HL-60 (cell line): ENCODE results near the gene RNGTT.
"Not testable (repeated sequence)": the region's sequence is repeated elsewhere in the genome, so short reads cannot be mapped to it uniquely, and the experiment has no call there.

Source experiments
- DNase-seq, 2 experiments: peaks; one replicate each; pipeline ENCODE4 v3.0.0-alpha.2; 2010 to 2020; ENCODE audit warnings: low read depth in 1 of 2, low spot score in 1 of 2
- H3K27ac ChIP-seq: fragments of 250-450 bp; sonication (Bioruptor Pico); replicated peaks from 2 replicates; pipeline ENCODE4 v1.5.1; 2020; ENCODE audit warnings: mild to moderate bottlenecking, moderate library complexity
- H3K27me3 ChIP-seq: fragments of 250-450 bp; sonication (Bioruptor Pico); 2 replicates; pipeline ENCODE4 v1.5.1; 2021; ENCODE audit warnings: mild to moderate bottlenecking, moderate library complexity; ENCODE audit not compliant: insufficient read depth, poor library complexity, severe bottlenecking
- H3K4me3 ChIP-seq: replicated peaks from 2 replicates; pipeline ENCODE4 v1.5.1; 2011; ENCODE audit warnings: mild to moderate bottlenecking, control low read depth, low read length; ENCODE audit not compliant: insufficient read depth
- GABPA ChIP-seq: IDR thresholded peaks from 2 replicates; pipeline ENCODE4 v1.6.1; 2012; ENCODE audit warnings: low read depth
- POLR2AphosphoS5 ChIP-seq: IDR thresholded peaks from 2 replicates; pipeline ENCODE4 v1.6.1; 2012; ENCODE audit warnings: low read depth
- SPI1 ChIP-seq: IDR thresholded peaks from 2 replicates; pipeline ENCODE4 v1.6.1; 2012; ENCODE audit warnings: low read depth, mild to moderate bottlenecking, borderline replicate concordance
- TF ChIP-seq, protein P1 (sequence below): IDR thresholded peaks from one replicate; pipeline ENCODE4 v1.5.1; 2011; ENCODE audit warnings: low read length, control low read depth, inconsistent platforms; ENCODE audit not compliant: insufficient read depth
- TF ChIP-seq, protein P2 (sequence below): IDR thresholded peaks from 2 replicates; pipeline ENCODE4 v1.6.1; 2012; ENCODE audit warnings: low read depth; ENCODE audit not compliant: insufficient replicate concordance

Gene RNGTT

DNA sequence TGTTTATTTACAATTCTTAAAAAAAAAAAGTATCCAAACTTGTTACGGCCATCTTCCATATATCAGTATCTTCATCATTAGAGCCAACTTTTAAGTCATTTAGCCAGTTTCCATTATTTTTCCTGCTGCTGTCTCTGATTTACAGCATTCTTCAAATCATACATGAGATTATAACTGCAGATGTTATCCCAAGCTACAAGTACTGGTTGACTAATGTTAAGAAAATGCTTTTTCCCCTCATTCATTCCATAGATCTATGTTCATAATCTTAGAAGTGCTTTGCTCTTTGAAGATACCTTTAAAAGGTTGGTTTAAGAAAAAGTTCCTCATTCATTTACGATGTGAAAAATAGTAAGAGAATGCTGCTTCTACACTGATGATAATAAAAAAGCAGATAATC, 158.7 kb downstream of the RNGTT start:
- Histone ChIP-seq H3K27me3 (no peaks in the 10 kb centered on the region), H3K27ac (no peak overlapping the region), H3K4me3 (no peak overlapping the region)
- DNase-seq, result no peak
- TF ChIP-seq POLR2AphosphoS5 (no peak), GABPA (no peak), SPI1 (no peak)
- TF ChIP-seq, protein P1, sequence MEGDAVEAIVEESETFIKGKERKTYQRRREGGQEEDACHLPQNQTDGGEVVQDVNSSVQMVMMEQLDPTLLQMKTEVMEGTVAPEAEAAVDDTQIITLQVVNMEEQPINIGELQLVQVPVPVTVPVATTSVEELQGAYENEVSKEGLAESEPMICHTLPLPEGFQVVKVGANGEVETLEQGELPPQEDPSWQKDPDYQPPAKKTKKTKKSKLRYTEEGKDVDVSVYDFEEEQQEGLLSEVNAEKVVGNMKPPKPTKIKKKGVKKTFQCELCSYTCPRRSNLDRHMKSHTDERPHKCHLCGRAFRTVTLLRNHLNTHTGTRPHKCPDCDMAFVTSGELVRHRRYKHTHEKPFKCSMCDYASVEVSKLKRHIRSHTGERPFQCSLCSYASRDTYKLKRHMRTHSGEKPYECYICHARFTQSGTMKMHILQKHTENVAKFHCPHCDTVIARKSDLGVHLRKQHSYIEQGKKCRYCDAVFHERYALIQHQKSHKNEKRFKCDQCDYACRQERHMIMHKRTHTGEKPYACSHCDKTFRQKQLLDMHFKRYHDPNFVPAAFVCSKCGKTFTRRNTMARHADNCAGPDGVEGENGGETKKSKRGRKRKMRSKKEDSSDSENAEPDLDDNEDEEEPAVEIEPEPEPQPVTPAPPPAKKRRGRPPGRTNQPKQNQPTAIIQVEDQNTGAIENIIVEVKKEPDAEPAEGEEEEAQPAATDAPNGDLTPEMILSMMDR, result no peak
- TF ChIP-seq, protein P2, sequence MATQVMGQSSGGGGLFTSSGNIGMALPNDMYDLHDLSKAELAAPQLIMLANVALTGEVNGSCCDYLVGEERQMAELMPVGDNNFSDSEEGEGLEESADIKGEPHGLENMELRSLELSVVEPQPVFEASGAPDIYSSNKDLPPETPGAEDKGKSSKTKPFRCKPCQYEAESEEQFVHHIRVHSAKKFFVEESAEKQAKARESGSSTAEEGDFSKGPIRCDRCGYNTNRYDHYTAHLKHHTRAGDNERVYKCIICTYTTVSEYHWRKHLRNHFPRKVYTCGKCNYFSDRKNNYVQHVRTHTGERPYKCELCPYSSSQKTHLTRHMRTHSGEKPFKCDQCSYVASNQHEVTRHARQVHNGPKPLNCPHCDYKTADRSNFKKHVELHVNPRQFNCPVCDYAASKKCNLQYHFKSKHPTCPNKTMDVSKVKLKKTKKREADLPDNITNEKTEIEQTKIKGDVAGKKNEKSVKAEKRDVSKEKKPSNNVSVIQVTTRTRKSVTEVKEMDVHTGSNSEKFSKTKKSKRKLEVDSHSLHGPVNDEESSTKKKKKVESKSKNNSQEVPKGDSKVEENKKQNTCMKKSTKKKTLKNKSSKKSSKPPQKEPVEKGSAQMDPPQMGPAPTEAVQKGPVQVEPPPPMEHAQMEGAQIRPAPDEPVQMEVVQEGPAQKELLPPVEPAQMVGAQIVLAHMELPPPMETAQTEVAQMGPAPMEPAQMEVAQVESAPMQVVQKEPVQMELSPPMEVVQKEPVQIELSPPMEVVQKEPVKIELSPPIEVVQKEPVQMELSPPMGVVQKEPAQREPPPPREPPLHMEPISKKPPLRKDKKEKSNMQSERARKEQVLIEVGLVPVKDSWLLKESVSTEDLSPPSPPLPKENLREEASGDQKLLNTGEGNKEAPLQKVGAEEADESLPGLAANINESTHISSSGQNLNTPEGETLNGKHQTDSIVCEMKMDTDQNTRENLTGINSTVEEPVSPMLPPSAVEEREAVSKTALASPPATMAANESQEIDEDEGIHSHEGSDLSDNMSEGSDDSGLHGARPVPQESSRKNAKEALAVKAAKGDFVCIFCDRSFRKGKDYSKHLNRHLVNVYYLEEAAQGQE, result no peak

DNA sequence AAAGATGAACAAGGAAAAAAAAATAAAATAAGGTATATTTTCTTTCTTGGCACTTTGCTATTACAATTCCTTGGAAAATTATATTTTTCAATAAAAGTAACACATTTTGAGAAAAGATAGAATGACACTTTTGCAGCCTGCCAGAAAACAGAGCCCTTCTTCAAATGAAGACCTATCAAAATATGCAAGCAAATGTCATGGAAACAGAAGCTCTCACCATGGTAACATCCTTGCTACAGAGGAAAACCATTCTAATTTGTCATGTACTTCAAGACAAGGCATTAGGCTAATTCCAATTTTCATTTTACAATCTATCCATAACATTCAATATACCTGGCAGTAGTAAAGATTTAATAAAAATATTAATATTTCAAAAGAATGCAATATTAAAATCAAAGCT, 177.9 kb downstream of the RNGTT start:
- no peak for DNase-seq
- Histone ChIP-seq H3K27me3 (no peaks in the 10 kb centered on the region), H3K4me3 (no peak overlapping the region), H3K27ac (no peak overlapping the region)
- TF ChIP-seq POLR2AphosphoS5, result no peak
- TF ChIP-seq, protein P1, result no peak

DNA sequence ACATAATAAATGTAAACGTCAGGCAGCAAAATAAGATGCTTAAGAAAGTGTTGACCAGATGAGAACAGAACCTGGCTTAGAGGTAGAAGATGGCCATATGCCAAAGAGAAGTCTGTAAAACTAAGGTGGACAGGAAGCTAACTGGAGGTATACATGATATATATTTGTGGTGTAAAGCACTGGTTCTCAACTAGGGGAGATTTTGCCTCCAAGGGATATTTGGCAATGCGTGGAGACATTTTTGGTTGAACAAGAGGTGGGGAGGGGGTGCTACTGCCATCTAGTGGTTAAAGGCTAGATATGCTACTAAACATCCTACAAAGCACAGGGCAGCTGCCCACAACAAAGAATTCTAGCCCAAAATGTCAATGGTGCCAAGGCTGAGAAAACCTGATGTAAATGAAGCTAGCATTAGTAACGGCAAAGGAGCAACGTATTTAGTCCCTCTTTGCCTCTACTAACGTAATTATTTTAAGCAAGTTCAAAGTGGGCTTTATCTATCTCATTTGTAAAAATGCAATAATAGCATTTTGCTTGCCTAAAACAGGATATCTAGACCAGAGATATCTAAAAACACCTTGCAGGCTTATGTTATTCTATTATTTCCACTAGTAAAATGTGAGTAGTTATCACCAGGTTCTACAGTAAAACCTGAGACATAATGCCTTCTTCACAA, 182.6 kb downstream of the RNGTT start:
- no peaks in the 10 kb centered on the region for H3K27me3 ChIP-seq
- H3K4me3 ChIP-seq, result no peak overlapping the region
- TF ChIP-seq SPI1, result no peak
- TF ChIP-seq, protein P1, result peak; percentile 59
- no peak overlapping the region for H3K27ac ChIP-seq
- DNase-seq, result peak; percentile 42 to 70

DNA sequence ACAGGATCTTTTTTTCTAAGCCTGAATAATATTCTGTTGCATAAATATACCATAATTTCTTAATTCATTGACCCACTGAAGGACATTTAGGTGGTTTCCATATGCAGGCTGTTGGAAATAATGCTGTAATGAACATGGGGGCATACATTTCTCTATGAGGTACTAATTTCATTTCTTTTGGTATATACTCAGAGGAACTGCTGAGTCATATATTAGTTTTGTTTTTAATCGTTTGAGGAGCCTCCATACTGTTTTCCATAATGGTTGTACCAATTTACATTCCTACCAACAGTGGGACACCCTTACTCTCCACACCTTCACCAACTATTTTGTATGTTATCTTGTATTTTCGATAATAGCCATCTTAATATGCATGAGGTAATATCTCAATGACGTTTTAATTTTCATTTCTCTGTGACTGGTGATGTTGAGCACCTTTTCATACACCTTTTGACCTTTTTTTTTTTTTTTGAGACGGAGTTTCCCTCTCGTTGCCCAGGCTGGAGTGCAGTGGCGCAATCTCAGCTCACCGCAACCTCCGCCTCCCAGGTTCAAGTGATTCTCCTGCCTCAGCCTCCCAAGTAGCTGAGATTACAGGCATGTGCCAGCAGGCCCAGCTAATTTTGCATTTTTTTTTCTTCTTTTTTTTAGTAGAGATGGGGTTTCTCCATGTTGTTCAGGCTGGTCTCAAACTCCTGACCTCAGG, 187.4 kb downstream of the RNGTT start:
- H3K4me3 ChIP-seq, result no peak overlapping the region
- TF ChIP-seq, protein P1, result no peak
- TF ChIP-seq SPI1 (no peak), GABPA (no peak), POLR2AphosphoS5 (no peak)
- TF ChIP-seq, protein P2, result no peak
- H3K27ac ChIP-seq, result no peak overlapping the region
- no peak for DNase-seq
- no peaks in the 10 kb centered on the region for H3K27me3 ChIP-seq

DNA sequence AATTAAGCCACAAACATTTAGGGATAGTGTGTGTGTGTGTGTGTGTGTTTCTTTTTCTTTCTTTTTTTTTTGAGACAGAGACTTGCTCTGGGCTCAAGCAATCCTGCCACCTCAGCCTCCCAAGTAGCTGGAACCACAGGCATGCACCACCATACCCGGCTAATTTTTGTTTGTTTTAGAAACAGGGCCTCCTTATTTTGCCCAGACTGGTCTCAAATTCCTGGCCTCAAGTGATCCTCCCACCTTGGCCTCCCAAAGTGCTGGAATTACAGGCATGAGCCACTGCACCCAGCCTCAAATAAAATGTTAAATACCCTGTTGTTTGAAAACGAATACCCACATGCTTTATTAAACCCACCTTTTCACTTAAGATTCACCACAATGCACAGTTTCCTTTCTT, 195.3 kb downstream of the RNGTT start:
- not testable (repeated sequence) for H3K27me3 ChIP-seq, H3K27ac ChIP-seq, H3K4me3 ChIP-seq, DNase-seq
